Vagina (tissue), 2 donors: Measurements from ENCODE around the gene CMSS1.

Experiments used
- POLR2A ChIP-seq, 2 donors: fragments of 450-650 bp; IDR thresholded peaks; one replicate each; pipeline ENCODE4 v1.6.1; 2017; ENCODE audit warnings: antibody characterized with exemption in 2 of 2, mild to moderate bottlenecking in 2 of 2, moderate library complexity in 2 of 2
- TF ChIP-seq, protein P1 (sequence below), 3 experiments: fragments of 450-650 bp in 2 of 3; fragments of 200-600 bp in 1 of 3; sonication (generic) in 1 of 3; IDR thresholded peaks; one replicate each; pipeline ENCODE4 v1.5.1; 2017 to 2019; ENCODE audit warnings: antibody characterized with exemption in 3 of 3, mild to moderate bottlenecking in 2 of 3, moderate library complexity in 2 of 3

- TF ChIP-seq, protein P1, sequence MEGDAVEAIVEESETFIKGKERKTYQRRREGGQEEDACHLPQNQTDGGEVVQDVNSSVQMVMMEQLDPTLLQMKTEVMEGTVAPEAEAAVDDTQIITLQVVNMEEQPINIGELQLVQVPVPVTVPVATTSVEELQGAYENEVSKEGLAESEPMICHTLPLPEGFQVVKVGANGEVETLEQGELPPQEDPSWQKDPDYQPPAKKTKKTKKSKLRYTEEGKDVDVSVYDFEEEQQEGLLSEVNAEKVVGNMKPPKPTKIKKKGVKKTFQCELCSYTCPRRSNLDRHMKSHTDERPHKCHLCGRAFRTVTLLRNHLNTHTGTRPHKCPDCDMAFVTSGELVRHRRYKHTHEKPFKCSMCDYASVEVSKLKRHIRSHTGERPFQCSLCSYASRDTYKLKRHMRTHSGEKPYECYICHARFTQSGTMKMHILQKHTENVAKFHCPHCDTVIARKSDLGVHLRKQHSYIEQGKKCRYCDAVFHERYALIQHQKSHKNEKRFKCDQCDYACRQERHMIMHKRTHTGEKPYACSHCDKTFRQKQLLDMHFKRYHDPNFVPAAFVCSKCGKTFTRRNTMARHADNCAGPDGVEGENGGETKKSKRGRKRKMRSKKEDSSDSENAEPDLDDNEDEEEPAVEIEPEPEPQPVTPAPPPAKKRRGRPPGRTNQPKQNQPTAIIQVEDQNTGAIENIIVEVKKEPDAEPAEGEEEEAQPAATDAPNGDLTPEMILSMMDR (IDR thresholded peaks at IDR 0.05), result no peak
- TF ChIP-seq POLR2A (IDR thresholded peaks at IDR 0.05), result no peak
These were observed 285.1 kb downstream of the CMSS1 start for GRCh38 chr3:100102757-100103156.
